GM12878 (cell line): ENCODE results near the gene LTBP2. TPM values are rescaled to one million over a fixed set of nuclear protein-coding genes. Genes with fewer than 3 reads are reported as not detected.

ENCODE experiments used
- ATAC-seq: fragments of 200-7000 bp; cut with Tn5 transposase; 3 replicates; pipeline ENCODE4 v1.9.1; 2020; ENCODE audit warnings: mild to moderate bottlenecking, moderate library complexity
- BruUV-seq: library from RNA; stranded (reverse); fragments of 400-500 nt; replicated peaks from 2 replicates; lab custom pipeline; 2021; lab: Mats Ljungman, UMichigan
- CTCF ChIA-PET: fragments of 300-600 bp; sonication (Branson Sonifier 250); formaldehyde crosslinking; extraction: SDS; loops from one replicate; lab custom pipeline; 2021; ENCODE audit warnings: inconsistent platforms; lab: Yijun Ruan, JAX
- POLR2A ChIA-PET: fragments of 350-600 bp; formaldehyde crosslinking; extraction: SDS; loops from one replicate; lab custom pipeline; 2021; ENCODE audit warnings: inconsistent platforms; lab: Charles Lee
- RAD21 ChIA-PET: fragments of 300-600 bp; sonication (Branson Sonifier 250); formaldehyde crosslinking; loops from one replicate; lab custom pipeline; 2023; ENCODE audit warnings: antibody characterized with exemption; ENCODE audit not compliant: unreplicated experiment; lab: Charles Lee
- SMC1A ChIA-PET: fragments of 300-600 bp; sonication (Branson Sonifier 250); formaldehyde crosslinking; loops from one replicate; lab custom pipeline; 2023; ENCODE audit not compliant: unreplicated experiment, uncharacterized antibody; lab: Charles Lee
- DNase-seq: peaks from one replicate; pipeline ENCODE4 v3.0.0-alpha.2; 2011; ENCODE audit warnings: low read depth, low spot score
- FAIRE-seq: peaks from 3 replicates; lab custom pipeline; 2011; peaks lifted over from hg19 to GRCh38; lab: Jason Lieb, UNC
- H2AFZ ChIP-seq: 2 replicates; pipeline ENCODE4 v1.6.0; 2011; ENCODE audit warnings: low read depth, low read length, control low read depth; ENCODE audit not compliant: control insufficient read depth
- H3K27ac ChIP-seq: 2 replicates; pipeline ENCODE4 v1.5.1; 2011; ENCODE audit warnings: control low read depth; ENCODE audit not compliant: control insufficient read depth, insufficient read depth
- H3K27me3 ChIP-seq, 2 experiments: replicated peaks in 1 of 2; 2 replicates each; pipeline versions ENCODE4 v1.6.0 to v1.6.1; 2011; ENCODE audit warnings: low read length in 1 of 2; ENCODE audit not compliant: control insufficient read depth in 2 of 2, insufficient read depth in 2 of 2
- H3K36me3 ChIP-seq, 2 experiments: 2 replicates each; pipeline ENCODE4 v1.5.1; 2011; ENCODE audit warnings: low read length in 1 of 2; ENCODE audit not compliant: control insufficient read depth in 2 of 2, insufficient read depth in 2 of 2
- H3K4me1 ChIP-seq: 2 replicates; pipeline ENCODE4 v1.6.1; 2011; ENCODE audit warnings: mild to moderate bottlenecking, low read length, moderate library complexity, mixed read lengths; ENCODE audit not compliant: control insufficient read depth, insufficient read depth
- H3K4me2 ChIP-seq: 2 replicates; pipeline ENCODE4 v1.6.0; 2011; ENCODE audit warnings: control low read depth; ENCODE audit not compliant: control insufficient read depth, insufficient read depth
- H3K4me3 ChIP-seq: fragments of 200-600 bp; sonication (generic); 2 replicates; pipeline ENCODE4 v1.5.1; 2016
- H3K79me2 ChIP-seq: 2 replicates; pipeline ENCODE4 v1.6.0; 2011; ENCODE audit warnings: low read length; ENCODE audit not compliant: control insufficient read depth, insufficient read depth
- H3K9ac ChIP-seq: 2 replicates; pipeline ENCODE4 v1.8.0; 2011; ENCODE audit warnings: low read length, control low read depth, mixed read lengths; ENCODE audit not compliant: control insufficient read depth, insufficient read depth
- H3K9me3 ChIP-seq: replicated peaks from 3 replicates; pipeline ENCODE4 v1.5.1; 2011; ENCODE audit warnings: mild to moderate bottlenecking, low read length; ENCODE audit not compliant: control insufficient read depth, insufficient read depth
- H4K20me1 ChIP-seq: 2 replicates; pipeline ENCODE4 v1.6.0; 2011; ENCODE audit not compliant: control insufficient read depth, insufficient read depth
- ELK1 ChIP-seq: IDR thresholded peaks from 2 replicates; pipeline ENCODE4 v1.6.1; 2012; ENCODE audit warnings: low read depth, low read length, improper control_type of control experiment
- JUNB ChIP-seq: IDR thresholded peaks from 2 replicates; pipeline ENCODE4 v1.6.1; 2016; ENCODE audit warnings: antibody characterized with exemption, mild to moderate bottlenecking
- MLLT1 ChIP-seq: fragments of 450-650 bp; IDR thresholded peaks from 2 replicates; pipeline ENCODE4 v1.6.1; 2016; ENCODE audit warnings: mild to moderate bottlenecking
- MYB ChIP-seq: fragments of 150-350 bp; IDR thresholded peaks from 2 replicates; pipeline ENCODE4 v1.6.1; 2014; ENCODE audit warnings: mild to moderate bottlenecking, low read depth, low read length, borderline replicate concordance
- NFYA ChIP-seq: IDR thresholded peaks from 2 replicates; pipeline ENCODE4 v1.6.1; 2011; ENCODE audit warnings: low read depth, mild to moderate bottlenecking, low read length, improper control_type of control experiment, borderline replicate concordance
- SPI1 ChIP-seq: IDR thresholded peaks from 2 replicates; pipeline ENCODE4 v1.6.1; 2011; ENCODE audit warnings: low read depth, mild to moderate bottlenecking, low read length, moderate library complexity, borderline replicate concordance; ENCODE audit not compliant: insufficient read depth
- SRF ChIP-seq, 2 experiments: IDR thresholded peaks; 2 replicates each; pipeline ENCODE4 v1.6.1; 2011; ENCODE audit warnings: low read depth in 2 of 2, low read length in 2 of 2, mild to moderate bottlenecking in 1 of 2, moderate library complexity in 1 of 2
- SUZ12 ChIP-seq: fragments of 200-600 bp; sonication (generic); IDR thresholded peaks from one replicate; pipeline ENCODE4 v1.6.1; 2018; ENCODE audit warnings: antibody characterized with exemption, mild to moderate bottlenecking; ENCODE audit not compliant: unreplicated experiment
- WGBS: methylation state at CpG from one replicate; pipeline ENCODE4 v1.1.6; 2016; ENCODE audit warnings: low lambda C conversion rate; ENCODE audit not compliant: insufficient replicate concordance, insufficient coverage; ENCODE audit errors: missing lambda C conversion rate; 5-methylcytosine and 5-hydroxymethylcytosine counted together
- in situ Hi-C: fragments of 300-500 bp; cut with MboI; formaldehyde crosslinking; loops from 9 replicates; pipeline ENCODE4 v1.14.3; 2018; ENCODE audit warnings: mixed read lengths
- intact Hi-C: fragments of 100-400 bp; cut with micrococcal nuclease; formaldehyde crosslinking; loops from one replicate; pipeline ENCODE4 v1.14.2; 2022; ENCODE audit not compliant: unreplicated experiment
- polyA plus RNA-seq, 11 experiments: library from polyadenylated mRNA; depleted of rRNA in 4 of 11; unstranded in 6 of 11; stranded (reverse) in 5 of 11; fragments of >200 nt; fragmentation: Nextera tagmentation in 4 of 11; fragmentation: Illumina TruSeq in 1 of 11; extraction: Ambion mirVana in 4 of 11; extraction: Trizol in 1 of 11; gene quantifications; 1 replicate in 1 of 11; 2 replicates in 10 of 11; pipeline versions ENCODE4 v1.2.1 to v1.2.3, GENCODE V29; 2011 to 2016; ENCODE audit warnings: inconsistent platforms in 2 of 11, missing spikeins in 2 of 11, low read depth in 1 of 11
- total RNA-seq, 4 experiments: library from RNA; depleted of rRNA in 3 of 4; stranded (reverse); fragments of >200 nt in 3 of 4; fragmentation: Illumina TruSeq in 1 of 4; extraction: Trizol in 1 of 4; gene quantifications; 2 replicates each; pipeline versions ENCODE4 v1.2.1 to v1.2.3, GENCODE V29; 2013 to 2021

The LTBP2 gene
- total and polyA plus RNA-seq, 10 of the 15 experiments (the other 5 are each of a cell fraction or from before 2014, with no cell fraction given), result 0.03 to 0.23 (median 0.06) TPM; not detected in 1

- TF ChIP-seq ELK1 (no peak), SRF (IDR thresholded peaks at IDR 0.05; ENCODE audit: low read depth in 2 of 2, low read length in 2 of 2) (no peak), MLLT1 (no peak), JUNB (no peak)
Observed at GRCh38 chr14:74638966-74639365, 26.9 kb upstream of the LTBP2 start (continued).

GRCh38 chr14:74638066-74638465, 26.0 kb upstream of the LTBP2 start:
- BruUV-seq, result no TSS peak

More at GRCh38 chr14:74638066-74638465, 26.0 kb upstream of the LTBP2 start:
- Histone ChIP-seq H3K36me3 (no peaks in the 10 kb centered on the region), H2AFZ (no peak overlapping the region), H3K4me2 (no peak overlapping the region), H3K27ac (no peak overlapping the region), H3K79me2 (no peaks in the 10 kb centered on the region), H3K9ac (no peak overlapping the region), H3K4me1 (no peaks in the 10 kb centered on the region), H3K4me3 (no peak overlapping the region), H3K9me3 (no peaks in the 10 kb centered on the region), H4K20me1 (no peaks in the 10 kb centered on the region), H3K27me3 (peaks cover 0 to 1% of the 10 kb centered on the region in 2 experiments; a peak in 2 of 4 replicates)
- TF ChIP-seq NFYA (no peak), SUZ12 (no peak), SPI1 (peak; percentile 41; the same call in 1 of the 2 replicates), MYB (no peak)
- CTCF ChIA-PET, result interaction anchor here (0.6 to 1.9 kb wide), 5 partner anchors 14 to 26 kb away, joined by 3 to 7 read pairs (median 5); partner anchors contain the start of gene LTBP2
- in situ Hi-C loops (no loop called here), intact Hi-C loops (no loop called here)
- RAD21 ChIA-PET, result interaction anchor here (1.1 to 1.3 kb wide), 2 partner anchors 23 to 29 kb away, joined by 3 to 4 read pairs; no protein-coding TSS in a partner anchor
- FAIRE-seq, result no peak
- peak; percentile 68 for ATAC-seq
- SMC1A ChIA-PET, result interaction anchor here (0.5 to 1.8 kb wide), 2 partner anchors 29 kb away, joined by 3 to 7 read pairs; no protein-coding TSS in a partner anchor
- DNase-seq, result no peak
- 35% methylated on average over 7 of the region's 7 CpGs for WGBS
- POLR2A ChIA-PET, result no interaction called here
